H9 (cell line): ENCODE data around the gene NCBP2L. TPM values are rescaled to one million over a fixed set of nuclear protein-coding genes. Genes with fewer than 3 reads are reported as not detected.

Source experiments
- DNase-seq: peaks from one replicate; pipeline ENCODE4 v3.0.0-alpha.2; 2017
- H2AFZ ChIP-seq: one replicate; pipeline ENCODE4 v1.6.1; 2013; ENCODE audit warnings: mild to moderate bottlenecking, low read length, control low read depth, moderate library complexity
- H2AK5ac ChIP-seq: 2 replicates; pipeline ENCODE4 v1.6.1; 2013; ENCODE audit warnings: low read length, control low read depth, mixed read lengths; ENCODE audit not compliant: insufficient read length
- H2BK120ac ChIP-seq: one replicate; pipeline ENCODE4 v1.6.1; 2013; ENCODE audit warnings: low read depth, mild to moderate bottlenecking, low read length, control low read depth, inconsistent platforms; ENCODE audit not compliant: poor library complexity, severe bottlenecking
- H2BK12ac ChIP-seq: 2 replicates; pipeline ENCODE4 v1.6.1; 2013; ENCODE audit warnings: low read length, control low read depth, mixed read lengths, low read depth; ENCODE audit not compliant: insufficient read length
- H2BK15ac ChIP-seq: 2 replicates; pipeline ENCODE4 v1.6.1; 2013; ENCODE audit warnings: low read depth, low read length, control low read depth
- H2BK20ac ChIP-seq: one replicate; pipeline ENCODE4 v1.6.1; 2013; ENCODE audit warnings: low read depth, mild to moderate bottlenecking, low read length, control low read depth, inconsistent platforms; ENCODE audit not compliant: poor library complexity, severe bottlenecking
- H2BK5ac ChIP-seq: 2 replicates; pipeline ENCODE4 v1.6.1; 2013; ENCODE audit warnings: low read length, control low read depth, mixed read lengths; ENCODE audit not compliant: insufficient read length
- H3K14ac ChIP-seq: 2 replicates; pipeline ENCODE4 v1.6.1; 2013; ENCODE audit warnings: low read length, control low read depth; ENCODE audit not compliant: insufficient read depth
- H3K18ac ChIP-seq: 2 replicates; pipeline ENCODE4 v1.6.1; 2013; ENCODE audit warnings: low read depth, mild to moderate bottlenecking, mixed read lengths, low read length, control low read depth; ENCODE audit not compliant: insufficient read length
- H3K23ac ChIP-seq: 2 replicates; pipeline ENCODE4 v1.6.1; 2013; ENCODE audit warnings: low read length, control low read depth, mixed read lengths, low read depth; ENCODE audit not compliant: insufficient read length
- H3K23me2 ChIP-seq: 2 replicates; pipeline ENCODE4 v1.6.1; 2013; ENCODE audit warnings: low read depth, mild to moderate bottlenecking, mixed read lengths, low read length, control low read depth; ENCODE audit not compliant: insufficient read length, poor library complexity, severe bottlenecking
- H3K27ac ChIP-seq: 2 replicates; pipeline ENCODE4 v1.5.1; 2013; ENCODE audit warnings: low read length, control low read depth, mixed read lengths, low read depth; ENCODE audit not compliant: insufficient read length
- H3K27me3 ChIP-seq: 2 replicates; pipeline ENCODE4 v1.6.1; 2013; ENCODE audit warnings: low read length, control low read depth, inconsistent platforms; ENCODE audit not compliant: insufficient read depth
- H3K4ac ChIP-seq: 2 replicates; pipeline ENCODE4 v1.6.1; 2013; ENCODE audit warnings: low read depth, mild to moderate bottlenecking, control low read depth, inconsistent platforms, low read length, moderate library complexity
- H3K4me1 ChIP-seq: 2 replicates; pipeline ENCODE4 v1.6.1; 2013; ENCODE audit warnings: low read length, control low read depth, inconsistent platforms; ENCODE audit not compliant: insufficient read depth
- H3K4me2 ChIP-seq: 2 replicates; pipeline ENCODE4 v1.6.1; 2013; ENCODE audit warnings: low read length, control low read depth, mixed read lengths; ENCODE audit not compliant: insufficient read length, insufficient read depth
- H3K56ac ChIP-seq: 2 replicates; pipeline ENCODE4 v1.6.1; 2013; ENCODE audit warnings: low read depth, mild to moderate bottlenecking, mixed read lengths, low read length, control low read depth; ENCODE audit not compliant: insufficient read length
- H3K79me1 ChIP-seq: 2 replicates; pipeline ENCODE4 v1.6.1; 2013; ENCODE audit warnings: low read depth, mild to moderate bottlenecking, moderate library complexity, low read length, control low read depth, inconsistent platforms; ENCODE audit not compliant: insufficient read depth, poor library complexity, severe bottlenecking
- H3K79me2 ChIP-seq: 2 replicates; pipeline ENCODE4 v1.6.1; 2013; ENCODE audit warnings: low read length, control low read depth, inconsistent platforms; ENCODE audit not compliant: insufficient read depth
- H3K9ac ChIP-seq: 2 replicates; pipeline ENCODE4 v1.6.1; 2013; ENCODE audit warnings: low read length, control low read depth, mixed read lengths; ENCODE audit not compliant: insufficient read length; ENCODE audit errors: extremely low read depth
- H3K9me3 ChIP-seq: one replicate; pipeline ENCODE4 v1.6.1; 2013; ENCODE audit warnings: low read depth, low read length, inconsistent platforms; ENCODE audit not compliant: control insufficient read depth
- H3T11ph ChIP-seq: one replicate; pipeline ENCODE4 v1.6.1; 2013; ENCODE audit warnings: mild to moderate bottlenecking, low read length, control low read depth, inconsistent platforms
- H4K20me1 ChIP-seq: one replicate; pipeline ENCODE4 v1.6.1; 2013; ENCODE audit not compliant: control insufficient read depth, insufficient read length, insufficient read depth
- H4K5ac ChIP-seq: 2 replicates; pipeline ENCODE4 v1.6.1; 2013; ENCODE audit warnings: low read depth, mild to moderate bottlenecking, mixed read lengths, low read length, control low read depth; ENCODE audit not compliant: insufficient read length
- H4K8ac ChIP-seq: replicated peaks from 2 replicates; pipeline ENCODE4 v1.6.1; 2013; ENCODE audit warnings: low read length, control low read depth, mixed read lengths, low read depth; ENCODE audit not compliant: insufficient read length
- H4K91ac ChIP-seq: 2 replicates; pipeline ENCODE4 v1.6.1; 2013; ENCODE audit warnings: low read depth, mild to moderate bottlenecking, moderate library complexity, mixed read lengths, low read length, control low read depth; ENCODE audit not compliant: insufficient read length
- H3K27ac Mint-ChIP-seq, 3 experiments: 2 replicates in 2 of 3; 3 replicates in 1 of 3; pipeline ENCODE4 v1.8.0; 2020 to 2021; ENCODE audit warnings: mixed read lengths in 3 of 3, mild to moderate bottlenecking in 1 of 3, moderate library complexity in 1 of 3
- H3K27me3 Mint-ChIP-seq: 2 replicates; pipeline ENCODE4 v1.8.0; 2021; ENCODE audit warnings: low read depth, mild to moderate bottlenecking, moderate library complexity, mixed read lengths
- H3K36me3 Mint-ChIP-seq, 3 experiments: 2 replicates in 2 of 3; 3 replicates in 1 of 3; pipeline ENCODE4 v1.8.0; 2020 to 2021; ENCODE audit warnings: low read depth in 3 of 3, mixed read lengths in 3 of 3; ENCODE audit not compliant: insufficient read depth in 1 of 3
- H3K4me1 Mint-ChIP-seq, 2 experiments: 2 replicates each; pipeline ENCODE4 v1.8.0; 2020; ENCODE audit warnings: mixed read lengths in 2 of 2
- H3K4me3 Mint-ChIP-seq, 2 experiments: 2 replicates in 1 of 2; 3 replicates in 1 of 2; pipeline ENCODE4 v1.8.0; 2020 to 2021; ENCODE audit warnings: mild to moderate bottlenecking in 2 of 2, mixed read lengths in 2 of 2, moderate library complexity in 1 of 2
- H3K9me3 Mint-ChIP-seq, 2 experiments: 2 replicates in 1 of 2; 3 replicates in 1 of 2; pipeline ENCODE4 v1.8.0; 2020; ENCODE audit warnings: mild to moderate bottlenecking in 2 of 2, mixed read lengths in 2 of 2, moderate library complexity in 1 of 2
- CTCF ChIP-seq: fragments of 200-600 bp; sonication (generic); conservative IDR thresholded peaks from 3 replicates; pipeline ENCODE4 v1.8.0; 2021; ENCODE audit warnings: antibody characterized with exemption, mild to moderate bottlenecking
- WGBS: extraction: QIAGEN DNeasy Blood & Tissue Kit; methylation state at CpG from one replicate; pipeline ENCODE4 v1.1.7; 2013; ENCODE audit warnings: missing lambda C conversion rate, low lambda C conversion rate, mixed read lengths; ENCODE audit not compliant: insufficient read length; ENCODE audit errors: extremely low coverage; 5-methylcytosine and 5-hydroxymethylcytosine counted together
- total RNA-seq: library from RNA; stranded (reverse); gene quantifications from 2 replicates; pipeline ENCODE4 v1.2.1, GENCODE V29; 2021

Gene NCBP2L
- total RNA-seq, 1 experiment from 2014 or later = not detected

- H2BK15ac ChIP-seq = no peak overlapping the region
- no peak overlapping the region for H4K8ac ChIP-seq
- H3K36me3 Mint-ChIP-seq = no peaks in the 10 kb centered on the region; a peak in 2 of 7 replicates
- no peak overlapping the region for H3K27ac ChIP-seq
- no peak overlapping the region for H3K9ac ChIP-seq
- H3K18ac ChIP-seq = no peak overlapping the region
- H3K9me3 Mint-ChIP-seq = peaks cover 0 to 24% of the 10 kb centered on the region in 2 experiments; a peak in 2 of 5 replicates
- H3K79me1 ChIP-seq = no peaks in the 10 kb centered on the region
- H2BK20ac ChIP-seq = no peak overlapping the region
- H3K23me2 ChIP-seq = no peaks in the 10 kb centered on the region
- no peak overlapping the region for H2BK12ac ChIP-seq
- no peaks in the 10 kb centered on the region for H3K4me1 Mint-ChIP-seq
- no peak overlapping the region for H3K27ac Mint-ChIP-seq
- no peak overlapping the region for H3K4me2 ChIP-seq
- no peak overlapping the region for H4K5ac ChIP-seq
- no peak overlapping the region for H2BK120ac ChIP-seq
- H3K56ac ChIP-seq = no peak overlapping the region
- H3K4me3 Mint-ChIP-seq = no peak overlapping the region
- H3K23ac ChIP-seq = no peak overlapping the region
- no peak for DNase-seq
- no peak overlapping the region for H3K4ac ChIP-seq
- no CpG with 5 or more reads among the region's 3 CpGs for WGBS
- H3K27me3 ChIP-seq = no peaks in the 10 kb centered on the region
- H3K79me2 ChIP-seq = no peaks in the 10 kb centered on the region
- H3T11ph ChIP-seq = no peak overlapping the region
- TF ChIP-seq CTCF = no peak
- no peaks in the 10 kb centered on the region for H4K20me1 ChIP-seq
- H2BK5ac ChIP-seq = no peak overlapping the region
- H2AK5ac ChIP-seq = no peak overlapping the region
- no peaks in the 10 kb centered on the region for H3K9me3 ChIP-seq
- no peak overlapping the region for H2AFZ ChIP-seq
- peaks cover 5% of the 10 kb centered on the region for H3K27me3 Mint-ChIP-seq
- H3K4me1 ChIP-seq = no peaks in the 10 kb centered on the region
- no peak overlapping the region for H4K91ac ChIP-seq
- no peak overlapping the region for H3K14ac ChIP-seq
Measured at GRCh38 chrX:107834275-107835201, 57.0 kb downstream of the NCBP2L start.
